ENCODE results near the gene TLK1.

DNA sequence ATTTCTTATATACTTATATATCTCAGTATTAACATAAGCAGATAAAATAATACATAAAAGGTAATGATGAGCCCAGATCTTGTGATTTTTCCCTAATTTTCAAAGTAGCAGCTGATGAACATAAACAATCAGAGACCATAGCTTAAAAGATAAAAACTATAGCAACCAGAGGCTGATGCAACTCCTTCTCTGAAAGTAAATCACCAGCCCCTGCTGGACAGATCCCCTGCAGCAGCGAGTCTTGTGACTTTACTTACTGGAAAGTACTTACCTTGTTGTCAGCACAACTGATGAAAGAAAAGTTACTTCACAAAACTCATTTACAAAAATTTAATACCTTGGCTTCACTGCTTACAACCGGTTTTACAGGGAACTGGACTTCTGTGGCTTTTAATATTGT is 164.4 kb downstream of the TLK1 start:
- TF ChIP-seq POLR2AphosphoS5 (IDR thresholded peaks at IDR 0.05; ENCODE audit: low read depth, low read length) = no peak
- no peak for TF ChIP-seq CHD2 (IDR thresholded peaks at IDR 0.05; ENCODE audit: low read length, partially characterized antibody)
- TF ChIP-seq, protein P1, sequence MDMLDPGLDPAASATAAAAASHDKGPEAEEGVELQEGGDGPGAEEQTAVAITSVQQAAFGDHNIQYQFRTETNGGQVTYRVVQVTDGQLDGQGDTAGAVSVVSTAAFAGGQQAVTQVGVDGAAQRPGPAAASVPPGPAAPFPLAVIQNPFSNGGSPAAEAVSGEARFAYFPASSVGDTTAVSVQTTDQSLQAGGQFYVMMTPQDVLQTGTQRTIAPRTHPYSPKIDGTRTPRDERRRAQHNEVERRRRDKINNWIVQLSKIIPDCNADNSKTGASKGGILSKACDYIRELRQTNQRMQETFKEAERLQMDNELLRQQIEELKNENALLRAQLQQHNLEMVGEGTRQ (IDR thresholded peaks at IDR 0.05; ENCODE audit: borderline replicate concordance, low read depth, low read length) = no peak
- TF ChIP-seq, protein P2, sequence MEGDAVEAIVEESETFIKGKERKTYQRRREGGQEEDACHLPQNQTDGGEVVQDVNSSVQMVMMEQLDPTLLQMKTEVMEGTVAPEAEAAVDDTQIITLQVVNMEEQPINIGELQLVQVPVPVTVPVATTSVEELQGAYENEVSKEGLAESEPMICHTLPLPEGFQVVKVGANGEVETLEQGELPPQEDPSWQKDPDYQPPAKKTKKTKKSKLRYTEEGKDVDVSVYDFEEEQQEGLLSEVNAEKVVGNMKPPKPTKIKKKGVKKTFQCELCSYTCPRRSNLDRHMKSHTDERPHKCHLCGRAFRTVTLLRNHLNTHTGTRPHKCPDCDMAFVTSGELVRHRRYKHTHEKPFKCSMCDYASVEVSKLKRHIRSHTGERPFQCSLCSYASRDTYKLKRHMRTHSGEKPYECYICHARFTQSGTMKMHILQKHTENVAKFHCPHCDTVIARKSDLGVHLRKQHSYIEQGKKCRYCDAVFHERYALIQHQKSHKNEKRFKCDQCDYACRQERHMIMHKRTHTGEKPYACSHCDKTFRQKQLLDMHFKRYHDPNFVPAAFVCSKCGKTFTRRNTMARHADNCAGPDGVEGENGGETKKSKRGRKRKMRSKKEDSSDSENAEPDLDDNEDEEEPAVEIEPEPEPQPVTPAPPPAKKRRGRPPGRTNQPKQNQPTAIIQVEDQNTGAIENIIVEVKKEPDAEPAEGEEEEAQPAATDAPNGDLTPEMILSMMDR (IDR thresholded peaks at IDR 0.05) = no peak
- no peak for TF ChIP-seq RAD21 (IDR thresholded peaks at IDR 0.05; ENCODE audit: low read length)
